Liver (tissue), 9 donors: ENCODE measurements around the gene ZNF365. TPM values are rescaled to one million over a fixed set of nuclear protein-coding genes. Genes with fewer than 3 reads are reported as not detected.

Source experiments
- DNase-seq: peaks from one replicate; pipeline ENCODE4 v3.0.0-alpha.2; 2017; ENCODE audit warnings: low spot score
- H3K27ac ChIP-seq, 2 donors: one replicate each; pipeline ENCODE4 v1.7.0; 2013; ENCODE audit warnings: inconsistent platforms in 2 of 2, low read length in 2 of 2, control low read depth in 1 of 2, low read depth in 1 of 2, mild to moderate bottlenecking in 1 of 2
- H3K27me3 ChIP-seq, 4 donors: one replicate each; pipeline versions ENCODE4 v1.6.1 to v1.7.0; 2013; ENCODE audit warnings: low read length in 3 of 4, inconsistent platforms in 1 of 4, mild to moderate bottlenecking in 1 of 4, moderate library complexity in 1 of 4; ENCODE audit not compliant: control insufficient read depth in 4 of 4, insufficient read depth in 4 of 4
- H3K36me3 ChIP-seq, 4 donors: one replicate each; pipeline versions ENCODE4 v1.6.1 to v1.7.0; 2013; ENCODE audit warnings: low read length in 3 of 4, mild to moderate bottlenecking in 3 of 4, low read depth in 1 of 4, moderate library complexity in 1 of 4; ENCODE audit not compliant: control insufficient read depth in 4 of 4, insufficient read depth in 3 of 4
- H3K4me1 ChIP-seq, 4 donors: one replicate each; pipeline versions ENCODE4 v1.6.1 to v1.7.0; 2013; ENCODE audit warnings: low read length in 3 of 4, mild to moderate bottlenecking in 3 of 4, moderate library complexity in 1 of 4; ENCODE audit not compliant: control insufficient read depth in 4 of 4, insufficient read depth in 4 of 4
- H3K4me3 ChIP-seq, 3 donors: one replicate each; pipeline versions ENCODE4 v1.6.1 to v1.7.0; 2013; ENCODE audit warnings: low read length in 3 of 3, control low read depth in 1 of 3, low read depth in 1 of 3, mild to moderate bottlenecking in 1 of 3
- H3K9ac ChIP-seq, 2 donors: one replicate each; pipeline ENCODE4 v1.7.0; 2013; ENCODE audit warnings: low read length in 2 of 2, mild to moderate bottlenecking in 2 of 2, moderate library complexity in 2 of 2, control low read depth in 1 of 2, low read depth in 1 of 2
- H3K9me3 ChIP-seq, 4 donors: one replicate each; pipeline versions ENCODE4 v1.6.1 to v1.7.0; 2013; ENCODE audit warnings: low read length in 3 of 4; ENCODE audit not compliant: control insufficient read depth in 4 of 4
- ATF3 ChIP-seq: IDR thresholded peaks from 2 replicates; pipeline ENCODE4 v1.6.1; 2016; ENCODE audit warnings: antibody characterized with exemption
- FOXA1 ChIP-seq: IDR thresholded peaks from 2 replicates; pipeline ENCODE4 v1.6.1; 2016; ENCODE audit warnings: antibody characterized with exemption
- FOXA2 ChIP-seq: IDR thresholded peaks from 2 replicates; pipeline ENCODE4 v1.6.1; 2016; ENCODE audit warnings: antibody characterized with exemption
- GABPA ChIP-seq, 2 donors: IDR thresholded peaks in 1 of 2; conservative IDR thresholded peaks in 1 of 2; 2 replicates each; pipeline ENCODE4 v1.6.1; 2016; ENCODE audit warnings: antibody characterized with exemption in 2 of 2, mild to moderate bottlenecking in 1 of 2, moderate library complexity in 1 of 2
- HNF4A ChIP-seq, 2 donors: conservative IDR thresholded peaks; 2 replicates each; pipeline ENCODE4 v1.6.1; 2016; ENCODE audit warnings: antibody characterized with exemption in 2 of 2, mild to moderate bottlenecking in 2 of 2
- HNF4G ChIP-seq: IDR thresholded peaks from 2 replicates; pipeline ENCODE4 v1.6.1; 2016; ENCODE audit warnings: antibody characterized with exemption
- JUND ChIP-seq, 2 donors: IDR thresholded peaks; 2 replicates each; pipeline ENCODE4 v1.6.1; 2016; ENCODE audit warnings: antibody characterized with exemption in 2 of 2
- NR2F2 ChIP-seq: IDR thresholded peaks from 2 replicates; pipeline ENCODE4 v1.6.1; 2016; ENCODE audit warnings: antibody characterized with exemption
- RAD21 ChIP-seq, 2 donors: IDR thresholded peaks; 2 replicates each; pipeline ENCODE4 v1.6.1; 2016; ENCODE audit warnings: antibody characterized with exemption in 2 of 2, mild to moderate bottlenecking in 2 of 2
- REST ChIP-seq: IDR thresholded peaks from 2 replicates; pipeline ENCODE4 v1.6.1; 2016; ENCODE audit warnings: antibody characterized with exemption, mild to moderate bottlenecking
- RXRA ChIP-seq, 2 donors: IDR thresholded peaks; 2 replicates each; pipeline ENCODE4 v1.6.1; 2017 to 2018; ENCODE audit warnings: antibody characterized with exemption in 2 of 2, mild to moderate bottlenecking in 1 of 2
- SP1 ChIP-seq: IDR thresholded peaks from 2 replicates; pipeline ENCODE4 v1.6.1; 2018; ENCODE audit warnings: antibody characterized with exemption, mild to moderate bottlenecking
- TAF1 ChIP-seq: conservative IDR thresholded peaks from 2 replicates; pipeline ENCODE4 v1.6.1; 2016; ENCODE audit warnings: antibody characterized with exemption, mild to moderate bottlenecking
- YY1 ChIP-seq: IDR thresholded peaks from 2 replicates; pipeline ENCODE4 v1.6.1; 2016; ENCODE audit warnings: antibody characterized with exemption, mild to moderate bottlenecking
- WGBS: extraction: QIAGEN DNeasy Blood & Tissue Kit; methylation state at CpG from one replicate; pipeline ENCODE4 v1.1.7; 2013; 5-methylcytosine and 5-hydroxymethylcytosine counted together
- polyA plus RNA-seq, 2 donors: library from polyadenylated mRNA; stranded (reverse) in 1 of 2; unstranded in 1 of 2; fragments of 200-250 nt in 1 of 2; fragments of >200 nt in 1 of 2; fragmentation: Nextera tagmentation in 1 of 2; extraction: Ambion mirVana in 1 of 2; gene quantifications; one replicate each; pipeline versions ENCODE4 v1.2.1 to v1.2.3, GENCODE V29; 2013 to 2015
- total RNA-seq, 2 donors: library from RNA; depleted of rRNA; stranded (reverse); fragments of >200 nt; gene quantifications; one replicate each; pipeline ENCODE4 v1.2.3, GENCODE V29; 2014
- TF ChIP-seq, protein P1 (sequence below): IDR thresholded peaks from 2 replicates; pipeline ENCODE4 v1.6.1; 2016; ENCODE audit warnings: antibody characterized with exemption
- TF ChIP-seq, protein P2 (sequence below): IDR thresholded peaks from 2 replicates; pipeline ENCODE4 v1.6.1; 2016; ENCODE audit warnings: antibody characterized with exemption
- TF ChIP-seq, protein P3 (sequence below): fragments of 150-350 bp; IDR thresholded peaks from 2 replicates; pipeline ENCODE4 v1.5.1; 2017; ENCODE audit warnings: improper control_type of control experiment, low read depth, low read length; ENCODE audit not compliant: missing input control
- donor health status: healthy.
- donor health status: healthy.
- donor health status: healthy.
- donor health status: healthy.
- donor health status: healthy.

ZNF365 gene
- total and polyA plus RNA-seq, 4 donors = under 0.01 TPM; not detected in 3

GRCh38 chr10:62384057-62384446, 9.9 kb downstream of the ZNF365 start:
- TF ChIP-seq HNF4G (no peak), SP1 (no peak), RXRA (IDR thresholded peaks at IDR 0.05) (no peak), YY1 (no peak), HNF4A (conservative IDR thresholded peaks at IDR 0.05) (no peak), GABPA (IDR thresholded peaks at IDR 0.05 in 1 of 2, conservative IDR thresholded peaks at IDR 0.05 in 1 of 2) (no peak), REST (no peak), NR2F2 (no peak), RAD21 (IDR thresholded peaks at IDR 0.05) (no peak), FOXA1 (no peak), ATF3 (no peak), JUND (IDR thresholded peaks at IDR 0.05) (no peak), FOXA2 (no peak), TAF1 (no peak)
- TF ChIP-seq, protein P1, sequence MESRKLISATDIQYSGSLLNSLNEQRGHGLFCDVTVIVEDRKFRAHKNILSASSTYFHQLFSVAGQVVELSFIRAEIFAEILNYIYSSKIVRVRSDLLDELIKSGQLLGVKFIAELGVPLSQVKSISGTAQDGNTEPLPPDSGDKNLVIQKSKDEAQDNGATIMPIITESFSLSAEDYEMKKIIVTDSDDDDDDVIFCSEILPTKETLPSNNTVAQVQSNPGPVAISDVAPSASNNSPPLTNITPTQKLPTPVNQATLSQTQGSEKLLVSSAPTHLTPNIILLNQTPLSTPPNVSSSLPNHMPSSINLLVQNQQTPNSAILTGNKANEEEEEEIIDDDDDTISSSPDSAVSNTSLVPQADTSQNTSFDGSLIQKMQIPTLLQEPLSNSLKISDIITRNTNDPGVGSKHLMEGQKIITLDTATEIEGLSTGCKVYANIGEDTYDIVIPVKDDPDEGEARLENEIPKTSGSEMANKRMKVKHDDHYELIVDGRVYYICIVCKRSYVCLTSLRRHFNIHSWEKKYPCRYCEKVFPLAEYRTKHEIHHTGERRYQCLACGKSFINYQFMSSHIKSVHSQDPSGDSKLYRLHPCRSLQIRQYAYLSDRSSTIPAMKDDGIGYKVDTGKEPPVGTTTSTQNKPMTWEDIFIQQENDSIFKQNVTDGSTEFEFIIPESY = no peak
- TF ChIP-seq, protein P2, sequence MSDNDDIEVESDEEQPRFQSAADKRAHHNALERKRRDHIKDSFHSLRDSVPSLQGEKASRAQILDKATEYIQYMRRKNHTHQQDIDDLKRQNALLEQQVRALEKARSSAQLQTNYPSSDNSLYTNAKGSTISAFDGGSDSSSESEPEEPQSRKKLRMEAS = no peak
- TF ChIP-seq, protein P3, sequence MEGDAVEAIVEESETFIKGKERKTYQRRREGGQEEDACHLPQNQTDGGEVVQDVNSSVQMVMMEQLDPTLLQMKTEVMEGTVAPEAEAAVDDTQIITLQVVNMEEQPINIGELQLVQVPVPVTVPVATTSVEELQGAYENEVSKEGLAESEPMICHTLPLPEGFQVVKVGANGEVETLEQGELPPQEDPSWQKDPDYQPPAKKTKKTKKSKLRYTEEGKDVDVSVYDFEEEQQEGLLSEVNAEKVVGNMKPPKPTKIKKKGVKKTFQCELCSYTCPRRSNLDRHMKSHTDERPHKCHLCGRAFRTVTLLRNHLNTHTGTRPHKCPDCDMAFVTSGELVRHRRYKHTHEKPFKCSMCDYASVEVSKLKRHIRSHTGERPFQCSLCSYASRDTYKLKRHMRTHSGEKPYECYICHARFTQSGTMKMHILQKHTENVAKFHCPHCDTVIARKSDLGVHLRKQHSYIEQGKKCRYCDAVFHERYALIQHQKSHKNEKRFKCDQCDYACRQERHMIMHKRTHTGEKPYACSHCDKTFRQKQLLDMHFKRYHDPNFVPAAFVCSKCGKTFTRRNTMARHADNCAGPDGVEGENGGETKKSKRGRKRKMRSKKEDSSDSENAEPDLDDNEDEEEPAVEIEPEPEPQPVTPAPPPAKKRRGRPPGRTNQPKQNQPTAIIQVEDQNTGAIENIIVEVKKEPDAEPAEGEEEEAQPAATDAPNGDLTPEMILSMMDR = no peak
- Histone ChIP-seq H3K27ac (no peak overlapping the region), H3K27me3 (peaks cover 0 to 3% (median 0%) of the 10 kb centered on the region in 4 donors), H3K9ac (no peak overlapping the region), H3K4me3 (no peak overlapping the region), H3K9me3 (no peaks in the 10 kb centered on the region), H3K4me1 (no peaks in the 10 kb centered on the region), H3K36me3 (no peaks in the 10 kb centered on the region)
- DNase-seq = no peak
- WGBS = 82% methylated on average over 5 of the region's 5 CpGs
